H1 (cell line): ENCODE measurements around the gene SYPL1. TPM values are rescaled to one million over a fixed set of nuclear protein-coding genes. Genes with fewer than 3 reads are reported as not detected.

ENCODE experiments used
- CTCF ChIA-PET: fragments of 300-600 bp; sonication (Branson Sonifier 250); formaldehyde crosslinking; loops from one replicate; lab custom pipeline; 2021; ENCODE audit not compliant: partially characterized antibody; lab: Charles Lee
- POLR2A ChIA-PET: fragments of 300-600 bp; sonication (Branson Sonifier 250); formaldehyde crosslinking; loops from one replicate; lab custom pipeline; 2021; ENCODE audit warnings: inconsistent platforms; ENCODE audit not compliant: partially characterized antibody; lab: Charles Lee
- DNase-seq, 2 experiments: peaks; one replicate each; pipeline versions ENCODE4 v3.0.0 to v3.0.0-alpha.2; 2010 to 2022; ENCODE audit warnings: low spot score in 2 of 2, low read depth in 1 of 2, mixed read lengths in 1 of 2
- FAIRE-seq: peaks from 2 replicates; lab custom pipeline; 2011; peaks lifted over from hg19 to GRCh38; lab: Jason Lieb, UNC
- H2AFZ ChIP-seq: 2 replicates; pipeline ENCODE4 v1.8.1; 2012; ENCODE audit warnings: low read length, inconsistent platforms
- H2AK5ac ChIP-seq: 2 replicates; pipeline ENCODE4 v1.6.1; 2013; ENCODE audit warnings: low read depth, low read length
- H2BK120ac ChIP-seq: replicated peaks from 2 replicates; pipeline ENCODE3; 2013; ENCODE audit warnings: low read depth, low read length, inconsistent platforms
- H2BK12ac ChIP-seq: 2 replicates; pipeline ENCODE4 v1.6.1; 2013; ENCODE audit warnings: low read depth, low read length
- H2BK15ac ChIP-seq: 2 replicates; pipeline ENCODE4 v1.6.1; 2013; ENCODE audit warnings: low read length
- H2BK20ac ChIP-seq: 2 replicates; pipeline ENCODE4 v1.6.1; 2013; ENCODE audit warnings: low read length
- H2BK5ac ChIP-seq: 2 replicates; pipeline ENCODE4 v1.6.1; 2013; ENCODE audit warnings: low read depth, low read length
- H3K14ac ChIP-seq: 2 replicates; pipeline ENCODE4 v1.6.1; 2013; ENCODE audit warnings: inconsistent platforms; ENCODE audit not compliant: insufficient read length
- H3K18ac ChIP-seq: 2 replicates; pipeline ENCODE4 v1.6.1; 2013; ENCODE audit warnings: low read length; ENCODE audit errors: extremely low read depth
- H3K23ac ChIP-seq: 2 replicates; pipeline ENCODE4 v1.6.1; 2013; ENCODE audit warnings: inconsistent platforms; ENCODE audit not compliant: insufficient read length
- H3K23me2 ChIP-seq: 2 replicates; pipeline ENCODE4 v1.6.1; 2013; ENCODE audit warnings: low read depth, low read length
- H3K27ac ChIP-seq: 2 replicates; pipeline ENCODE4 v1.6.1; 2011; ENCODE audit warnings: low read depth, low read length, inconsistent platforms
- H3K27me3 ChIP-seq, 4 experiments: replicated peaks in 1 of 4; 1 replicate in 1 of 4; 2 replicates in 3 of 4; pipeline versions ENCODE4 v1.6.1 to v1.8.1; 2011 to 2013; ENCODE audit warnings: low read length in 3 of 4, mild to moderate bottlenecking in 3 of 4, inconsistent platforms in 2 of 4, mixed read lengths in 2 of 4, moderate library complexity in 1 of 4; ENCODE audit not compliant: control insufficient read depth in 3 of 4, insufficient read depth in 3 of 4; ENCODE audit errors: extremely low read depth in 1 of 4
- H3K36me3 ChIP-seq, 4 experiments: 2 replicates each; pipeline versions ENCODE4 v1.6.1 to v1.8.1; 2011 to 2013; ENCODE audit warnings: mild to moderate bottlenecking in 4 of 4, low read length in 3 of 4, moderate library complexity in 2 of 4, control low read depth in 1 of 4, inconsistent platforms in 1 of 4; ENCODE audit not compliant: insufficient read depth in 4 of 4, control insufficient read depth in 2 of 4
- H3K4ac ChIP-seq: replicated peaks from 2 replicates; pipeline ENCODE3; 2013; ENCODE audit warnings: low read length, low read depth, mixed read lengths, inconsistent platforms; ENCODE audit not compliant: insufficient read length
- H3K4me1 ChIP-seq, 4 experiments: replicated peaks in 1 of 4; 1 replicate in 1 of 4; 2 replicates in 3 of 4; pipeline versions ENCODE4 v1.6.1 to v1.8.1; 2011 to 2013; ENCODE audit warnings: low read length in 3 of 4, inconsistent platforms in 2 of 4, mixed read lengths in 1 of 4; ENCODE audit not compliant: insufficient read depth in 4 of 4, control insufficient read depth in 3 of 4
- H3K4me2 ChIP-seq, 2 experiments: 2 replicates each; pipeline versions ENCODE4 v1.6.1 to v1.8.1; 2011 to 2013; ENCODE audit warnings: low read depth in 2 of 2, low read length in 2 of 2, control low read depth in 1 of 2, inconsistent platforms in 1 of 2, mild to moderate bottlenecking in 1 of 2; ENCODE audit not compliant: insufficient read depth in 1 of 2
- H3K4me3 ChIP-seq, 4 experiments: fragments of 200-600, 300-600 bp in 1 of 4; sonication (generic), shearing (Covaris generic), sonication (Bioruptor Twin) in 1 of 4; 2 replicates each; pipeline versions ENCODE4 v1.5.1 to v1.8.1; 2011 to 2016; ENCODE audit warnings: low read length in 4 of 4, low read depth in 3 of 4, control low read depth in 2 of 4, inconsistent platforms in 2 of 4, mild to moderate bottlenecking in 2 of 4, mixed read lengths in 1 of 4, moderate library complexity in 1 of 4; ENCODE audit not compliant: insufficient read depth in 2 of 4; ENCODE audit errors: extremely low read depth in 1 of 4
- H3K56ac ChIP-seq: replicated peaks from 2 replicates; pipeline ENCODE3; 2013; ENCODE audit warnings: low read depth, mild to moderate bottlenecking, mixed read lengths, low read length, inconsistent platforms; ENCODE audit not compliant: insufficient read length
- H3K79me1 ChIP-seq: 2 replicates; pipeline ENCODE4 v1.6.1; 2013; ENCODE audit warnings: low read depth, low read length, control low read depth
- H3K79me2 ChIP-seq, 2 experiments: 2 replicates each; pipeline versions ENCODE4 v1.6.1 to v1.8.1; 2012 to 2013; ENCODE audit warnings: low read length in 2 of 2, mild to moderate bottlenecking in 2 of 2, inconsistent platforms in 1 of 2; ENCODE audit not compliant: insufficient read depth in 2 of 2, control insufficient read depth in 1 of 2
- H3K9ac ChIP-seq, 4 experiments: replicated peaks in 1 of 4; 1 replicate in 1 of 4; 2 replicates in 3 of 4; pipeline versions ENCODE4 v1.6.1 to v1.8.1; 2011 to 2013; ENCODE audit warnings: low read depth in 3 of 4, low read length in 3 of 4, control low read depth in 2 of 4, mild to moderate bottlenecking in 2 of 4, moderate library complexity in 2 of 4, inconsistent platforms in 1 of 4; ENCODE audit errors: extremely low read depth in 1 of 4
- H3K9me3 ChIP-seq, 2 experiments: 2 replicates each; pipeline versions ENCODE4 v1.6.1 to v1.8.1; 2012 to 2013; ENCODE audit warnings: mild to moderate bottlenecking in 2 of 2, moderate library complexity in 2 of 2, control low read depth in 1 of 2, inconsistent platforms in 1 of 2, low read depth in 1 of 2, low read length in 1 of 2, mixed read lengths in 1 of 2; ENCODE audit not compliant: insufficient read depth in 2 of 2
- H4K20me1 ChIP-seq, 2 experiments: replicated peaks in 1 of 2; 2 replicates each; pipeline versions ENCODE3 to v1.8.1; 2011 to 2013; ENCODE audit warnings: inconsistent platforms in 2 of 2, low read length in 2 of 2, mild to moderate bottlenecking in 1 of 2; ENCODE audit not compliant: insufficient read depth in 2 of 2, control insufficient read depth in 1 of 2
- H4K5ac ChIP-seq: 2 replicates; pipeline ENCODE4 v1.6.1; 2013; ENCODE audit warnings: low read length, low read depth, mixed read lengths, inconsistent platforms; ENCODE audit not compliant: insufficient read length
- H4K8ac ChIP-seq: 2 replicates; pipeline ENCODE4 v1.8.0; 2013; ENCODE audit warnings: mild to moderate bottlenecking, moderate library complexity, low read length, inconsistent platforms; ENCODE audit not compliant: insufficient read depth; ENCODE audit errors: extremely low read depth
- H4K91ac ChIP-seq: replicated peaks from 2 replicates; pipeline ENCODE3; 2013; ENCODE audit warnings: low read length, mixed read lengths, inconsistent platforms; ENCODE audit not compliant: insufficient read length
- ASH2L ChIP-seq: fragments of 200-600, 300-600 bp; sonication (generic); IDR thresholded peaks from one replicate; pipeline ENCODE4 v1.7.1; 2017; ENCODE audit warnings: low read length
- CEBPB ChIP-seq: IDR thresholded peaks from 2 replicates; pipeline ENCODE4 v1.6.1; 2012; ENCODE audit warnings: low read depth, low read length
- CREB1 ChIP-seq: IDR thresholded peaks from 2 replicates; pipeline ENCODE4 v1.6.1; 2012; ENCODE audit warnings: inconsistent platforms
- CTCF ChIP-seq, 3 experiments: IDR thresholded peaks; 1 replicate in 2 of 3; 2 replicates in 1 of 3; pipeline versions ENCODE4 v1.5.1 to v1.6.1; 2011; ENCODE audit warnings: low read length in 3 of 3, mild to moderate bottlenecking in 3 of 3, inconsistent platforms in 2 of 3, low read depth in 1 of 3, moderate library complexity in 1 of 3; ENCODE audit not compliant: insufficient read depth in 1 of 3; ENCODE audit errors: control extremely low read depth in 1 of 3
- HDAC6 ChIP-seq: IDR thresholded peaks from one replicate; pipeline ENCODE4 v1.7.1; 2012; ENCODE audit warnings: low read depth, mild to moderate bottlenecking, inconsistent platforms, low read length, moderate library complexity
- KDM1A ChIP-seq: fragments of 200-600, 300-600 bp; sonication (generic); IDR thresholded peaks from 2 replicates; pipeline ENCODE4 v1.7.1; 2016; ENCODE audit warnings: mild to moderate bottlenecking, low read length, borderline replicate concordance
- RAD21 ChIP-seq, 2 experiments: IDR thresholded peaks in 1 of 2; conservative IDR thresholded peaks in 1 of 2; 2 replicates each; pipeline ENCODE4 v1.6.1; 2011; ENCODE audit warnings: low read depth in 2 of 2, low read length in 2 of 2, improper control_type of control experiment in 1 of 2, inconsistent platforms in 1 of 2, mild to moderate bottlenecking in 1 of 2, moderate library complexity in 1 of 2
- SIRT6 ChIP-seq: IDR thresholded peaks from one replicate; pipeline ENCODE4 v1.7.1; 2012; ENCODE audit warnings: low read length, inconsistent platforms
- TAF7 ChIP-seq: optimal IDR thresholded peaks from 2 replicates; pipeline ENCODE3; 2011; ENCODE audit warnings: low read depth, mild to moderate bottlenecking, inconsistent platforms, low read length, moderate library complexity, borderline replicate concordance
- TEAD4 ChIP-seq: IDR thresholded peaks from 2 replicates; pipeline ENCODE4 v1.6.1; 2012; ENCODE audit warnings: low read depth, low read length, inconsistent platforms, mixed read lengths
- WGBS, 2 experiments: shearing (Covaris generic) in 1 of 2; methylation state at CpG; one replicate each; pipeline versions ENCODE4 v1.1.6 to v1.1.7; 2013 to 2015; ENCODE audit warnings: low lambda C conversion rate in 2 of 2, mixed read lengths in 2 of 2, inconsistent platforms in 1 of 2, low coverage in 1 of 2, missing lambda C conversion rate in 1 of 2; ENCODE audit not compliant: insufficient replicate concordance in 2 of 2, insufficient coverage in 1 of 2, insufficient read length in 1 of 2; ENCODE audit errors: extremely low coverage in 1 of 2, missing lambda C conversion rate in 1 of 2; 5-methylcytosine and 5-hydroxymethylcytosine counted together
- polyA plus RNA-seq, 7 experiments: library from polyadenylated mRNA; depleted of rRNA in 3 of 7; stranded (reverse) in 5 of 7; unstranded in 2 of 7; fragments of >200 nt in 5 of 7; fragments of 200-250 nt in 2 of 7; gene quantifications; 1 replicate in 5 of 7; 2 replicates in 1 of 7; 4 replicates in 1 of 7; pipeline versions ENCODE4 v1.2.1 to v1.2.3, GENCODE V29; 2011 to 2013; ENCODE audit warnings: missing spikeins in 2 of 7, mixed read lengths in 2 of 7
- total RNA-seq: library from RNA; stranded (reverse); fragmentation: NEBNext Ultra II Directional; extraction: Animal tissue kit (Norgen Biotek cat#: 25700); gene quantifications from 2 replicates; pipeline ENCODE4 v1.2.1, GENCODE V29; 2021

Gene SYPL1
- total and polyA plus RNA-seq, 2 of the 8 experiments (the other 6 are each of a cell fraction or from before 2014, with no cell fraction given): 44.9 to 57.7 TPM

GRCh38 chr7:106153891-106154449, 41.9 kb upstream of the SYPL1 start:
- H3K18ac ChIP-seq: no peak overlapping the region
- POLR2A ChIA-PET: interaction anchor here (1.2 kb wide), 1 partner anchor 14 kb away, joined by 5 read pairs; no protein-coding TSS in a partner anchor

More at GRCh38 chr7:106153891-106154449, 41.9 kb upstream of the SYPL1 start:
- Histone ChIP-seq H3K56ac (no peak overlapping the region), H2BK20ac (no peak overlapping the region), H3K27me3 (no peaks in the 10 kb centered on the region), H3K4me2 (no peak overlapping the region), H3K79me2 (no peaks in the 10 kb centered on the region), H3K4me1 (no peaks in the 10 kb centered on the region; a peak in 1 of 7 replicates), H2BK5ac (no peak overlapping the region), H3K79me1 (no peaks in the 10 kb centered on the region), H2BK120ac (no peak overlapping the region), H3K23me2 (no peaks in the 10 kb centered on the region), H3K9me3 (no peaks in the 10 kb centered on the region; a peak in 1 of 4 replicates), H4K8ac (no peak overlapping the region), H3K14ac (no peak overlapping the region), H2AK5ac (no peak overlapping the region), H3K23ac (no peak overlapping the region), H4K5ac (no peak overlapping the region), H3K4me3 (no peak overlapping the region), H4K20me1 (no peaks in the 10 kb centered on the region), H3K36me3 (no peaks in the 10 kb centered on the region), H2BK15ac (no peak overlapping the region), H4K91ac (no peak overlapping the region), H2AFZ (peak overlapping the region; percentile 83; the same call in 1 of the 2 replicates), H3K4ac (no peak overlapping the region), H3K27ac (no peak overlapping the region), H3K9ac (no peak overlapping the region), H2BK12ac (no peak overlapping the region)
- DNase-seq (peak; percentile 63 to 89), FAIRE-seq (peak; percentile 80)
- CTCF ChIA-PET: interaction anchor here (0.6 to 9.5 kb wide), 47 partner anchors 8 to 560 kb away, joined by 3 to 154 read pairs (median 4); partner anchors contain the start of gene SYPL1
- TF ChIP-seq CREB1 (peak; percentile 25; the same call in 1 of the 2 replicates), TEAD4 (peak; percentile 91), CEBPB (peak; percentile 46; the same call in 1 of the 2 replicates), RAD21 (IDR thresholded peaks at IDR 0.05 in 1 of 2, conservative IDR thresholded peaks at IDR 0.05 in 1 of 2; ENCODE audit: low read depth in 2 of 2, low read length in 2 of 2) (peak; percentile 99), KDM1A (no peak), CTCF (IDR thresholded peaks at IDR 0.05; ENCODE audit: control extremely low read depth in 1 of 3, insufficient read depth in 1 of 3, low read depth in 1 of 3, low read length in 3 of 3) (peak; percentile 91 to 96 (median 95)), SIRT6 (no peak), TAF7 (no peak), HDAC6 (no peak), ASH2L (no peak)
- WGBS, 2 experiments: 52% methylated on average over 12 of the region's 15 CpGs; no CpG with 5 or more reads in 1 of the 2 experiments
